ENCODE data around the gene ATG4D.

The ATG4D gene

DNA sequence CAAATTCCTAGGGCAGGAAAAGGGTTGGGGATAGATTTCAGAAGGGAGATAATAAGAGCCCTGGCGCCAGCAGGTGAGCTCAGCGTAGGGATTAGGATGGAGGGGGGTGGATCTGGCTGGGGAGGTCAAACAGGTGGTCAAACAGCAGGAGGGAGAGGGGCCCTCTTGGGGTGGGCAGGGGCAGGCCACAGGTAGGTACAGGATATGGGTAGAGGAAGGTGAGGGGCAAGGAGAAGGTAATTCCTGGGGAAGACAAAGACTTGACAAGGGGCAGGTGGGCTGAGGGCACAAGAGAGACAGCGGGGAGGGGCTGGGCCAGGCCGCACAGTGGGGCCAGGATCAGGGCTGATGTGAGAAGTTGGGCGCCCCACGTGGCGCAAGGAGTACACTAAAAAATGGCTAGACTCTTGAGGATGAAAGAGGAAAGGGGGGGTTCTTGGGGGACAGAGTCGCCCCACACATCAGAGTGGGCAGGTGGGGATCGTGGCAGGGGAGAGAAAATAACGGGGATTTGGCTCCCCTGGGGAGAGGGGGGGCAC lies 21.4 kb downstream of the ATG4D start (continued):
- TF ChIP-seq SNAI2 (CRISPR knock-in tag; IDR thresholded peaks at IDR 0.05) (no peak), ISL1 (CRISPR knock-in tag; IDR thresholded peaks at IDR 0.05) (no peak), OSR1 (CRISPR knock-in tag; IDR thresholded peaks at IDR 0.05) (no peak)

DNA sequence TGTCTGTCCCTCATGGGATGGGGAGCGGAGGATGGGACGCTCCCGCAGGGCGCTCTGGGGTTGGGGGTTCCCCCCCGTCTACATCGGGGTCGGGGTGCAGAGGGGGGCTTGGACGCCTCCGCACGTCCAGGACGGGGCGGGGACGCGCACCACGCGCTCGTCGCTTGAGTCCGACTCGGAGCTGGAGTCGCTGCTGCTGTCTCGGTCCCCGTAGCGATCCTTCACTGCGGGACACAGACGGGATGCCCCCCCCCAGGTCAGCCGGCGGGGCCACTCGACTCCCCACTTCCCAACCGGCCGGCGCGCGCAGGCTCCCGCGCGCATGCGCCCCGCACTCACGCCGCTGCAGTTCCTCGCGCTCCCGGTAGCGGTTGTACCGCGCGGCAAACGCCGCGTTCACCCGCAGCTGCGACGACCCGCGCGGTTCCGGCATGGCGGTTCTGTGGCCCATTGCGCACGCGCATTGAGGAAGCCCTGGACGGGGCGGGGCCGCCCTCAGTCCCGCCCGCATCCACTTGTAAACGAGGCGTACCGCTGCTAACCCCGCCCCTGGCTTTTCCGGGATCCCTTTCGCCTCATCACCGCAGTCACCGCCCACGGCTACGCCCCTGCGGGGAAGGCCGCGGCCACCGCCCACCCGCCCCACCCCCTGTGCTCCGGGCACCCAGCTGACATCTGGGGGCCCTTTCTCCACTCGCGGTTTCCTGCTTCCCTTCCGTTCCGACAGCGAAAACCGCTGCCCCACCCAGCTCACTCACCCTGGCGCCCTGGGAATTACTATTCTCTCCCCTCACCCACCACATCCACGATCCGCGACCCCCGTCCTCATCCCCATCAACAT lies 22.1 kb downstream of the ATG4D start, which contains the start of gene KRI1:
Gene KRI1 (minus strand): TSS at position 444 of the 841 bp plus-strand sequence. CDS start 11 bp downstream, at position 433.
- peak; percentile 79 for ATAC-seq
- TF ChIP-seq, protein P1, sequence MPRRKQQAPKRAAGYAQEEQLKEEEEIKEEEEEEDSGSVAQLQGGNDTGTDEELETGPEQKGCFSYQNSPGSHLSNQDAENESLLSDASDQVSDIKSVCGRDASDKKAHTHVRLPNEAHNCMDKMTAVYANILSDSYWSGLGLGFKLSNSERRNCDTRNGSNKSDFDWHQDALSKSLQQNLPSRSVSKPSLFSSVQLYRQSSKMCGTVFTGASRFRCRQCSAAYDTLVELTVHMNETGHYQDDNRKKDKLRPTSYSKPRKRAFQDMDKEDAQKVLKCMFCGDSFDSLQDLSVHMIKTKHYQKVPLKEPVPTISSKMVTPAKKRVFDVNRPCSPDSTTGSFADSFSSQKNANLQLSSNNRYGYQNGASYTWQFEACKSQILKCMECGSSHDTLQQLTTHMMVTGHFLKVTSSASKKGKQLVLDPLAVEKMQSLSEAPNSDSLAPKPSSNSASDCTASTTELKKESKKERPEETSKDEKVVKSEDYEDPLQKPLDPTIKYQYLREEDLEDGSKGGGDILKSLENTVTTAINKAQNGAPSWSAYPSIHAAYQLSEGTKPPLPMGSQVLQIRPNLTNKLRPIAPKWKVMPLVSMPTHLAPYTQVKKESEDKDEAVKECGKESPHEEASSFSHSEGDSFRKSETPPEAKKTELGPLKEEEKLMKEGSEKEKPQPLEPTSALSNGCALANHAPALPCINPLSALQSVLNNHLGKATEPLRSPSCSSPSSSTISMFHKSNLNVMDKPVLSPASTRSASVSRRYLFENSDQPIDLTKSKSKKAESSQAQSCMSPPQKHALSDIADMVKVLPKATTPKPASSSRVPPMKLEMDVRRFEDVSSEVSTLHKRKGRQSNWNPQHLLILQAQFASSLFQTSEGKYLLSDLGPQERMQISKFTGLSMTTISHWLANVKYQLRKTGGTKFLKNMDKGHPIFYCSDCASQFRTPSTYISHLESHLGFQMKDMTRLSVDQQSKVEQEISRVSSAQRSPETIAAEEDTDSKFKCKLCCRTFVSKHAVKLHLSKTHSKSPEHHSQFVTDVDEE (CRISPR knock-in tag; IDR thresholded peaks at IDR 0.05), result 0 out of 2 replicates have a peak, but pooled peaks have one; percentile 28
- TF ChIP-seq BACH2 (CRISPR knock-in tag; IDR thresholded peaks at IDR 0.05; ENCODE audit: borderline replicate concordance), result no peak

DNA sequence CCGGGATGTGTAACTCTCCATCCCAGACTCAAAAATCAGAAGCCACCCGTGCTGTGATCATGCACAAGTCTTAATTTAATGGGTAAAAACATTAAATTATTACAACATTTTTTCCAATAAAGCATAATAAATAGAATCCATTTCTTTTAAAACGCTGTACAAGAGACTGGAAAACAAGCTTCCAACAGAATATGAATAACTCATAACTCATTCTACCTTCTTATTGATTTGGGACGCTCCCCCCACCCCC lies 22.6 kb downstream of the ATG4D start:
- TF ChIP-seq, protein P2, sequence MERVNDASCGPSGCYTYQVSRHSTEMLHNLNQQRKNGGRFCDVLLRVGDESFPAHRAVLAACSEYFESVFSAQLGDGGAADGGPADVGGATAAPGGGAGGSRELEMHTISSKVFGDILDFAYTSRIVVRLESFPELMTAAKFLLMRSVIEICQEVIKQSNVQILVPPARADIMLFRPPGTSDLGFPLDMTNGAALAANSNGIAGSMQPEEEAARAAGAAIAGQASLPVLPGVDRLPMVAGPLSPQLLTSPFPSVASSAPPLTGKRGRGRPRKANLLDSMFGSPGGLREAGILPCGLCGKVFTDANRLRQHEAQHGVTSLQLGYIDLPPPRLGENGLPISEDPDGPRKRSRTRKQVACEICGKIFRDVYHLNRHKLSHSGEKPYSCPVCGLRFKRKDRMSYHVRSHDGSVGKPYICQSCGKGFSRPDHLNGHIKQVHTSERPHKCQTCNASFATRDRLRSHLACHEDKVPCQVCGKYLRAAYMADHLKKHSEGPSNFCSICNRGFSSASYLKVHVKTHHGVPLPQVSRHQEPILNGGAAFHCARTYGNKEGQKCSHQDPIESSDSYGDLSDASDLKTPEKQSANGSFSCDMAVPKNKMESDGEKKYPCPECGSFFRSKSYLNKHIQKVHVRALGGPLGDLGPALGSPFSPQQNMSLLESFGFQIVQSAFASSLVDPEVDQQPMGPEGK (CRISPR knock-in tag; IDR thresholded peaks at IDR 0.05; ENCODE audit: borderline replicate concordance), result no peak
- TF ChIP-seq CSDC2 (CRISPR knock-in tag; IDR thresholded peaks at IDR 0.05) (no peak), GLIS3 (CRISPR knock-in tag; IDR thresholded peaks at IDR 0.05) (no peak), ZFP3 (CRISPR knock-in tag; IDR thresholded peaks at IDR 0.05) (no peak), ZNF70 (CRISPR knock-in tag; IDR thresholded peaks at IDR 0.05) (no peak), ZC3H10 (CRISPR knock-in tag; IDR thresholded peaks at IDR 0.05) (no peak), ISL1 (CRISPR knock-in tag; IDR thresholded peaks at IDR 0.05) (no peak), BACH2 (CRISPR knock-in tag; IDR thresholded peaks at IDR 0.05; ENCODE audit: borderline replicate concordance) (no peak), PPARA (CRISPR knock-in tag; IDR thresholded peaks at IDR 0.05; ENCODE audit: borderline replicate concordance) (no peak), ZNF8 (CRISPR knock-in tag; IDR thresholded peaks at IDR 0.05) (no peak), TOX (CRISPR knock-in tag; IDR thresholded peaks at IDR 0.05; ENCODE audit: borderline replicate concordance) (no peak), ZFP30 (CRISPR knock-in tag; IDR thresholded peaks at IDR 0.05) (no peak), RARB (CRISPR knock-in tag; IDR thresholded peaks at IDR 0.05) (no peak), ARNTL (CRISPR knock-in tag; IDR thresholded peaks at IDR 0.05; ENCODE audit: borderline replicate concordance, low read depth) (no peak), ZNF565 (CRISPR knock-in tag; conservative IDR thresholded peaks at IDR 0.05; ENCODE audit: low read depth) (no peak), SNAI2 (CRISPR knock-in tag; IDR thresholded peaks at IDR 0.05) (no peak)
- TF ChIP-seq, protein P1 (CRISPR knock-in tag; IDR thresholded peaks at IDR 0.05), result no peak
- TF ChIP-seq, protein P3, sequence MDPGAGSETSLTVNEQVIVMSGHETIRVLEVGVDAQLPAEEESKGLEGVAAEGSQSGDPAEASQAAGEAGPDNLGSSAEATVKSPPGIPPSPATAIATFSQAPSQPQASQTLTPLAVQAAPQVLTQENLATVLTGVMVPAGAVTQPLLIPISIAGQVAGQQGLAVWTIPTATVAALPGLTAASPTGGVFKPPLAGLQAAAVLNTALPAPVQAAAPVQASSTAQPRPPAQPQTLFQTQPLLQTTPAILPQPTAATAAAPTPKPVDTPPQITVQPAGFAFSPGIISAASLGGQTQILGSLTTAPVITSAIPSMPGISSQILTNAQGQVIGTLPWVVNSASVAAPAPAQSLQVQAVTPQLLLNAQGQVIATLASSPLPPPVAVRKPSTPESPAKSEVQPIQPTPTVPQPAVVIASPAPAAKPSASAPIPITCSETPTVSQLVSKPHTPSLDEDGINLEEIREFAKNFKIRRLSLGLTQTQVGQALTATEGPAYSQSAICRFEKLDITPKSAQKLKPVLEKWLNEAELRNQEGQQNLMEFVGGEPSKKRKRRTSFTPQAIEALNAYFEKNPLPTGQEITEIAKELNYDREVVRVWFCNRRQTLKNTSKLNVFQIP (CRISPR knock-in tag; IDR thresholded peaks at IDR 0.05; ENCODE audit: borderline replicate concordance, low read depth), result no peak
- TF ChIP-seq, protein P4, sequence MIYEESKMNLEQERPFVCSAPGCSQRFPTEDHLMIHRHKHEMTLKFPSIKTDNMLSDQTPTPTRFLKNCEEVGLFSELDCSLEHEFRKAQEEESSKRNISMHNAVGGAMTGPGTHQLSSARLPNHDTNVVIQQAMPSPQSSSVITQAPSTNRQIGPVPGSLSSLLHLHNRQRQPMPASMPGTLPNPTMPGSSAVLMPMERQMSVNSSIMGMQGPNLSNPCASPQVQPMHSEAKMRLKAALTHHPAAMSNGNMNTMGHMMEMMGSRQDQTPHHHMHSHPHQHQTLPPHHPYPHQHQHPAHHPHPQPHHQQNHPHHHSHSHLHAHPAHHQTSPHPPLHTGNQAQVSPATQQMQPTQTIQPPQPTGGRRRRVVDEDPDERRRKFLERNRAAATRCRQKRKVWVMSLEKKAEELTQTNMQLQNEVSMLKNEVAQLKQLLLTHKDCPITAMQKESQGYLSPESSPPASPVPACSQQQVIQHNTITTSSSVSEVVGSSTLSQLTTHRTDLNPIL (CRISPR knock-in tag; IDR thresholded peaks at IDR 0.05; ENCODE audit: low read depth), result no peak
- ATAC-seq, result no peak

All from SK-N-SH treated with all-trans-retinoic acid at 6 μM for 48 hours (cell line).